GM21381 (cell line): ENCODE data around the gene PCDHGA2.
"Not testable (repeated sequence)": the region's sequence is repeated elsewhere in the genome, so short reads cannot be mapped to it uniquely, and the experiment has no call there.

Experiments
- ATAC-seq: cut with Tn5 transposase; IDR thresholded peaks from one replicate; pipeline ENCODE4 v1.9.1; 2021; ENCODE audit warnings: mild to moderate bottlenecking, moderate library complexity; ENCODE audit not compliant: unreplicated experiment

PCDHGA2 gene

GRCh38 chr5:141382469-141383294 lies 44.1 kb downstream of the PCDHGA2 start, which contains the start of gene PCDHGA7:
TSS of gene PCDHGA7 (plus strand) at chr5:141382742. CDS start at chr5:141382900, 158 bp downstream.
- ATAC-seq, result no peak

GRCh38 chr5:141383345-141383744 lies 44.8 kb downstream of the PCDHGA2 start:
- no peak for ATAC-seq

- ATAC-seq, result no peak
These were observed 46.1 kb downstream of the PCDHGA2 start for GRCh38 chr5:141384471-141385267.

GRCh38 chr5:141387557-141388311 lies 49.2 kb downstream of the PCDHGA2 start, which contains the start of gene PCDHGB4:
TSS of gene PCDHGB4 (plus strand) at chr5:141387698. CDS start at chr5:141387885, 187 bp downstream.
- not testable (repeated sequence) for ATAC-seq

- no peak for ATAC-seq
These were observed 50.1 kb downstream of the PCDHGA2 start for GRCh38 chr5:141388661-141389060.

- ATAC-seq, result no peak
These were observed 50.8 kb downstream of the PCDHGA2 start for GRCh38 chr5:141389153-141390042.

- no peak for ATAC-seq
These were observed 54.1 kb downstream of the PCDHGA2 start, which contains the start of gene PCDHGA8 for GRCh38 chr5:141392429-141393198. TSS of gene PCDHGA8 (plus strand) at chr5:141392633. CDS start at chr5:141392814, 181 bp downstream.
